ENCODE measurements around the gene BRD9.

GRCh38 chr5:872301-872700 lies 20.3 kb downstream of the BRD9 start:
- TF ChIP-seq GATA3 (IDR thresholded peaks at IDR 0.05; ENCODE audit: low read depth, low read length) (no peak), GATA2 (IDR thresholded peaks at IDR 0.05; ENCODE audit: low read depth, low read length) (no peak)

Measured in SH-SY5Y (cell line).